Fibroblast of pulmonary artery (primary cell): ENCODE results near the gene SUFU.

ENCODE experiments used
- DNase-seq: peaks from one replicate; pipeline ENCODE4 v3.0.0-alpha.2; 2010; ENCODE audit warnings: low read depth
- H3K4me3 ChIP-seq: replicated peaks from 2 replicates; pipeline ENCODE4 v1.5.1; 2011; ENCODE audit warnings: low read depth, mild to moderate bottlenecking, control low read depth, low read length, moderate library complexity
- TF ChIP-seq, protein P1 (sequence below): IDR thresholded peaks from 2 replicates; pipeline ENCODE4 v1.5.1; 2011; ENCODE audit warnings: mild to moderate bottlenecking, control low read depth, low read length, inconsistent platforms; ENCODE audit errors: missing control alignments

Gene SUFU

DNA sequence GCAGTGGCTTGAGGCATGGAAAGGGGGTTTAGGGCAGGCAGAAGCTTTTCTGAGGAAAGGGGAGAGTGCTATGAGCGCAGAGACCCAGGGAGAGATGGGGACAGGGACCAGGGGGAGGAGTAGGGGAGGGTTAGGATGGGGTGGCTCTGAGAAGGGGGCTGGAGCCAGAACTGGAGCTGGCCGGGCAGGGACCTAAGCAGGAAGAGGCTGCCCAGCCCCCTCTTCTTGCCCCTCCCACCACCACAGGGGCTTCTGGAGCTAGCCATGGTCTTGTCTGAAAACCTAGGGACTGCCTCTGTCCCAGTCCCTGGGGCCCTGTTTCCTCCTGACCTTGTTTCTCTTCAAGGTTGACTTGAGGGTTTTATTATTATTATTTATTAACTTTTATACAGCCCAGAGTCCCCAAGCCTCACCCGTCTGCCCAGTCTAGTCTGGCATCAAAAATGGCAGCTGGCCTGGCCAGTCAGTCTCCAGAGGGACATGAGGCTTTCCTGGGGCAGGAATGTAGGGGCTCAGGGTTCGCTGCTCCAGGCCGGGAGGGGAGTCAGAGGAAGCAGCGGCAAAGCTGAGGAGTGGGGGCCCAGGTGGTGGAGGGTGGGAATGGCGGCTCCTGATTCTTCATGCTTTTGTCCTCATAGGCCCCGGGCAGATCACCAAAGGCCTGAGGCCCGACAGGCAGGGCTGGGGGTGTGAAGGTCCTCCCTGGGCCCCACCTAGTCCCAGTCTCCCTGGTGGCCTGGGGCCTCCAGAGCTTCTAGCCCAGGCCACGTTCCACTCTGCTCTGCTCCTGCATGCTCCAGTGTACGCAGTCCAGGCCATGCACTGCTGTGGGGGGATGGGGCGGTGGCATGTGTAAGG, 146.3 kb downstream of the SUFU start:
- DNase-seq, result no peak
- H3K4me3 ChIP-seq, result peak overlapping the region; percentile 100
- TF ChIP-seq, protein P1, sequence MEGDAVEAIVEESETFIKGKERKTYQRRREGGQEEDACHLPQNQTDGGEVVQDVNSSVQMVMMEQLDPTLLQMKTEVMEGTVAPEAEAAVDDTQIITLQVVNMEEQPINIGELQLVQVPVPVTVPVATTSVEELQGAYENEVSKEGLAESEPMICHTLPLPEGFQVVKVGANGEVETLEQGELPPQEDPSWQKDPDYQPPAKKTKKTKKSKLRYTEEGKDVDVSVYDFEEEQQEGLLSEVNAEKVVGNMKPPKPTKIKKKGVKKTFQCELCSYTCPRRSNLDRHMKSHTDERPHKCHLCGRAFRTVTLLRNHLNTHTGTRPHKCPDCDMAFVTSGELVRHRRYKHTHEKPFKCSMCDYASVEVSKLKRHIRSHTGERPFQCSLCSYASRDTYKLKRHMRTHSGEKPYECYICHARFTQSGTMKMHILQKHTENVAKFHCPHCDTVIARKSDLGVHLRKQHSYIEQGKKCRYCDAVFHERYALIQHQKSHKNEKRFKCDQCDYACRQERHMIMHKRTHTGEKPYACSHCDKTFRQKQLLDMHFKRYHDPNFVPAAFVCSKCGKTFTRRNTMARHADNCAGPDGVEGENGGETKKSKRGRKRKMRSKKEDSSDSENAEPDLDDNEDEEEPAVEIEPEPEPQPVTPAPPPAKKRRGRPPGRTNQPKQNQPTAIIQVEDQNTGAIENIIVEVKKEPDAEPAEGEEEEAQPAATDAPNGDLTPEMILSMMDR, result no peak

DNA sequence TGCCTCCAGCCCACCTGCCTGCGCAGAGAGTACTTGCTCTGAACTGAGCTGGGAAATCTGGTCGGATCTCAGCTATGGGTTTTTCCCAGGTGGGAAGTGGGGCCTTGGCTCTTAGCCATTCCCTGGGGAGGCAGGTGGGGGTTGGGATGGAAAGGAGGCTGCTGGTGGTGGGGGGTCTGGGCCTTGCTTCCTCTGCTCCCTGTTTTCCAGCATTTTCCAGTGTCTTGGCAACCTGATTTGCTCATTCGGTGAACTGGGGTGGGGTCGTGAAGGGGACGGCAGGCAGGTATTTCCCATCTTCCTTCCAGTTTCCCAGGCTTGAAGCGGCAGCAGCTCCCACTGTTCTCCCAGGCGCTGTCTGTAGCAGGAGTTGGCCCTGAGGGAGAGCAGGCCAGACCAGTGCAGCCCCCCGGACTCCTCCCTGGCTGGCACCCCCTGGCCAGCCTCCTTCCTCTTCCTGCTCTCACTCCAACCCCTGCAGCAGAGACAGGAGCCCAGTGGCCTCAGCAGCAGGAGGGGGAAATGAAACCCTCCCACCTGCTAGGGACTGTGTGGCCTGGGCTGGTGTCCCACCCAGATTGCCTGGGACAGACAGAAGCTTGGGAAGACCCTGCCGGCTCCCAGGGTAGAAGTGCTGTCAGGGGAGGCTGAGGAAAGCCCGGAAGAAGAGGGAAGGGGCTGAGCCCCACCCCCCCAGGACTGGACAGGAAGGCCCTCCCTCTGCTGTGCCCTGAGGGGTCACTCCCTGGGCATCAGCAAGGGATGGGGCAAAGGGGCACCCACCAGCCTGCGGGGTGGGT, 147.1 kb downstream of the SUFU start:
- no peak overlapping the region for H3K4me3 ChIP-seq
- DNase-seq, result no peak
- TF ChIP-seq, protein P1, result no peak

DNA sequence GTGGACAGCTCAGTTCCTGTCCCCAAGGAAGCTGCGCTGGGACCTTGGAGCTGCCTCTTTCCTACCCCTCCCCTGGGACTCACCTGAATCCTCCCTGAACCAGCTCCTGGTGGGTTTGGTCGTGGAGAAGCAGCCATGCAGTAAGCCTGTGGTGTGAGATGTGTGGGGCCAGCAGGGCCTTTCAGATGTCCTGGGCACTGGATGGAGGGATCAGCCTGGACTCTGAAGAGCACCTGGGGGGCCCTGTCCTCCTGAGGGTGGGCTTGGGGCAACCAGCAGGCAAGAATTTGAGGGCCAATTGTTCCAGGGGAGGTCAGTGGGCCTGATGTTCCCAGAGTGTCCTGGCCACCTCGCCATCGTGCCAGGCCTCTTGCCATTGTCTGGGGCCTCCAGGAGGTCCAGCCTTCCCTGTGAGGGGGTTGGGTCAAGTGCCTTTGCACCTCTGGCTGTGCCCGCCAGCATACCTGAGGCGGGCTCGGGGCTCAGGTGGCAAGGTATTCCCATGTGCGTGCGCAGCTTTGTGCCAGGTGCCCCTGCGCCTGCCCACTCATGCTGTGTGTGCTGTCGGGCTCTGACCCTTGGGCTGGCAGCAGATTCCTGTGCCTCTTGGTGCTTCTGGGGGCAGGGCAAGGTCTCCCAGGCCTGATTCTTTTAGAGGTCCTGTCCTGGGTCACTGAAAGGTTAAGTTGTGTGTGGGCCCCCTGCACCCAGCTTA, 147.8 kb downstream of the SUFU start:
- no peak overlapping the region for H3K4me3 ChIP-seq
- no peak for DNase-seq
- TF ChIP-seq, protein P1, result no peak

DNA sequence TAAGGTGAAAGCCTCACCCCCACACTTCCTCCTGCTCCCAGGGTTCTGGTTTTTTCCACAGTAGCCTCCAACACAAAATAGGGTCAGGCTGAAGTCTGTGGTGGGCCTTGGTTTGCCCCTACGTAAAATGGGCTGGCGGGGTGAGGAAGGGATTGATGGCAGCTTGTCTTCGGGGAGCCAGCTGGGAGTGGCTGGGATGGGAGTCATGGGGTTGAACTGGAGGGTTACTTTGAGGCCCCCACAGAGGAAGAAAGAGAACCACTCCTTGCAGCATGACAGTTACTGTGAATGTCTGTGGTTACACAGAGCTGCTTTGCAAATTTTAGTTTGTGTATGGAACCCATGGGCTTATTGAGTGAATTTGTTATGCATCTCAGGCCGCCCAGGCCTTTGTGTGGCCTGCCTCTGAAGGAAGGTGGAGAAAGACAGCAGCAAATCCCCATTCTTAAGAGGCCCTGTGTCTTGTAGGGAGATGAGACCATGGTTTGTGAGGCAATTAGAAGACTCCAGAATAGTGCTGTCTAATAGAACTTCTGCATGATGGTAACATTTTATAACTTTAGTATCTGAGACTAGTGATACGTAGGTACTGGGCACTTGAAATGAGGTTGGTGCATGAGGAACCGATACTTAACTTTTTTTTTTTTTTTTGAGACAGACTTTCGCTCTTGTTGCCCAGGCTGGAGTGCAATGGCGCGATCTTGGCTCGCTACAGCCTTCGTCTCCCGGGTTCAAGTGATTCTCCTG, 148.6 kb downstream of the SUFU start:
- TF ChIP-seq, protein P1, result no peak
- DNase-seq, result no peak
- H3K4me3 ChIP-seq, result no peak overlapping the region

DNA sequence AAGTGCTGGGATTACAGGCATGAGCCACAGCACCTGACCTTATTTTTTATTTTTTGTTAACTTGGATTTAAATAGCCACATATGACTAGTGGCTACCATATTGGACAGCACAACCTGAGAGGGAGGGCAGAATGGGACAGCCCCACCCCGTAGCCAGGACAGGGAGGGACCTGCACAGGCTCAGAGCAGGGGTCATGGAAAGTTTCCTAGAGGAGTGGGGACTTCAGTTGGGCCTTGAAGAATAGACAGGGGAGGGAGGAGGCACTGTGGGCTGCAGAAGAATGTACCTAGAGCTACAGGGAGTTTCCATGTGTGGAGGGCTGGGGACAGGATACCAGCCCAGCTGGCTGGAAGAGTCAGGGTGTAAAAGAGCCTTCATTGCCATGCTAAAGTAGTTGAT, 149.3 kb downstream of the SUFU start:
- H3K4me3 ChIP-seq, result no peak overlapping the region
- TF ChIP-seq, protein P1, result no peak
- no peak for DNase-seq

DNA sequence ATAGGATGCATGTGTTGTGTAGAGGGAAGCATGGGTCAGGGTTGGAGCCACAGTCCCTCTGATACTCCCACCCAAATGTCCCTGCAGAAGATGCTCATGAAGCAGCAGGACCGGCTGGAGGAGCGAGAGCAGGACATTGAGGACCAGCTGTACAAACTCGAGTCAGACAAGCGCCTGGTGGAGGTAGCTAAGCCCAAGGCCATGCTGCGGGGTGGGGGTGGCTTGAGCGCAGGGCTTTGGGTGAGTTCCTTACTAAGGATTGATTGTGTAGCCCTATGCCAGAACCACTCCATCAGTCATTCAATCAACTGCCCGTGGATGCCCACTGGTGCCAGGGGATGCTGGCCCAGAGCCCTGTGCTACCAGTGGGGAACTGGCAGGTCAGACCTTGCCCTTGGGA, 150.8 kb downstream of the SUFU start:
- TF ChIP-seq, protein P1, result no peak
- DNase-seq, result no peak
- no peak overlapping the region for H3K4me3 ChIP-seq
